WTC11 (cell line): ENCODE results near the gene CYTH3.

ENCODE experiments used
- CTCF ChIP-seq: fragments of 200-600 bp; IDR thresholded peaks from 2 replicates; pipeline ENCODE4 v1.8.0; 2022; ENCODE audit warnings: antibody characterized with exemption
- E2F5 ChIP-seq: sonication (generic); formaldehyde crosslinking; IDR thresholded peaks from 2 replicates; pipeline ENCODE4 v1.8.1; 2022; ENCODE audit warnings: mild to moderate bottlenecking, moderate library complexity, missing genetic modification reagents
- ETV6 ChIP-seq: sonication (generic); formaldehyde crosslinking; IDR thresholded peaks from 2 replicates; pipeline ENCODE4 v1.8.1; 2022; ENCODE audit warnings: mild to moderate bottlenecking, missing genetic modification reagents
- NFE2L1 ChIP-seq: sonication (generic); formaldehyde crosslinking; IDR thresholded peaks from 2 replicates; pipeline ENCODE4 v1.8.1; 2023; ENCODE audit warnings: missing genetic modification reagents
- TEAD1 ChIP-seq: sonication (generic); formaldehyde crosslinking; IDR thresholded peaks from 2 replicates; pipeline ENCODE4 v1.8.0; 2022; ENCODE audit warnings: mild to moderate bottlenecking, missing genetic modification reagents
- TEAD4 ChIP-seq: sonication (generic); formaldehyde crosslinking; IDR thresholded peaks from 2 replicates; pipeline ENCODE4 v1.8.0; 2022; ENCODE audit warnings: mild to moderate bottlenecking, missing genetic modification reagents
- USF1 ChIP-seq: sonication (generic); formaldehyde crosslinking; IDR thresholded peaks from 2 replicates; pipeline ENCODE4 v1.8.0; 2022; ENCODE audit warnings: mild to moderate bottlenecking, missing genetic modification reagents

GRCh38 chr7:6133249-6133648, 139.2 kb downstream of the CYTH3 start:
- no peak for TF ChIP-seq TEAD1 (CRISPR knock-in tag)
- TF ChIP-seq NFE2L1, result no peak
- TF ChIP-seq CTCF, result no peak
- no peak for TF ChIP-seq USF1 (CRISPR knock-in tag)
- TF ChIP-seq ETV6 (CRISPR knock-in tag), result no peak
- TF ChIP-seq TEAD4, result no peak
- no peak for TF ChIP-seq E2F5 (CRISPR knock-in tag)
